Measurements from ENCODE around the gene HHAT.

The HHAT gene

DNA sequence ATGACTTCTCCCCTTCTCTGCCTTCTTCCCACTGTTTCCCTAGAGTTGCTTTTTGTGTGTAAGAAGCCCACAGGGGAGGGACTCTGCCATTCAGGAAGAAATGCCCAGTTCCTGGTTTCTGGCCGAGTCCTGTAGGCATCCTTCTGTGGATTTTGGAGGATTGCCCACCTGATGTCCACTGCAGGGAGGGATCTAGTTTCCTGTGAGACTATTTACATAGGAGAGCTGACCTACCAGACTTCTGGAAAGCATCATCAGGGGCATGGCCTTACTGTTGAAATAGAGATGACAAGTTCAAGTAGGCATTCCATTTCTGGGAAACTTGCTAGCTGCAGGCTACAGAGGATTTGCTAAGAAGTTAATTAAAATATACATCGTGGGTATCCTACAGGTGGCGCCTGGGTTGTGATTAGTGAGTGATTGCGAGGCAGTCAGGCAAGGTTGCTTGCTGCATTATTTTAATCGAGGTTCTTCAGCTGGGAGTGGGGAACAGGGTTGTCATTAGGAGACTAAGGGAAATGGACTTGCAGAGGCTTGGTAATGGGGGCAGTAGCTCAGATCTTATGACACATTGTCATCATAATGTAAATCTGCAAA lies 148.7 kb downstream of the HHAT start:
- no peaks in the 10 kb centered on the region for H3K9me3 Mint-ChIP-seq
- H3K36me3 Mint-ChIP-seq (ENCODE audit: low read depth) = no peaks in the 10 kb centered on the region
- no peaks in the 10 kb centered on the region for H3K27me3 Mint-ChIP-seq
- no peak overlapping the region for H3K4me3 Mint-ChIP-seq
- H3K27ac Mint-ChIP-seq = no peak overlapping the region
- H3K4me1 Mint-ChIP-seq (ENCODE audit: low read depth) = no peaks in the 10 kb centered on the region

DNA sequence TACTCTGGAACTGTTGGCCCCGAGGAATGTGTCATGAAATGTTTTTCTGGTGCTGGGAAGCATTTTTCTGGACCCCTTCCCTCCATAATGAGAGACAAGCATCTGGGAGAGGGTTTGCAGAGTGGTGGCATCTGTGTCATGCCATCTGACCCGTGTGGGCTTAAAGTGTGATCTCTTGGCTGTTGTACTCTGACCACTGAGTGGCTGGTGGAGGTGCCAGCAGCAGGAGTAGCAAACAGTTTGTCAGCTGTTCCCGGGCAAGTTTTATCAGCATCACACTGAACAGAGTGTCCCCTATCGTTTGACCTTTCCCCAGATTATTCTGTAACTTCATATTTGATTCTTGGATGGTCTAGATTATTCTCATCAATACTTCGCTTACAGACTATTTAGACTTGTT lies 150.1 kb downstream of the HHAT start:
- Mint-ChIP-seq H3K27me3 (no peaks in the 10 kb centered on the region), H3K4me1 (ENCODE audit: low read depth) (no peaks in the 10 kb centered on the region), H3K36me3 (ENCODE audit: low read depth) (no peaks in the 10 kb centered on the region), H3K27ac (no peak overlapping the region), H3K9me3 (no peaks in the 10 kb centered on the region), H3K4me3 (no peak overlapping the region)

DNA sequence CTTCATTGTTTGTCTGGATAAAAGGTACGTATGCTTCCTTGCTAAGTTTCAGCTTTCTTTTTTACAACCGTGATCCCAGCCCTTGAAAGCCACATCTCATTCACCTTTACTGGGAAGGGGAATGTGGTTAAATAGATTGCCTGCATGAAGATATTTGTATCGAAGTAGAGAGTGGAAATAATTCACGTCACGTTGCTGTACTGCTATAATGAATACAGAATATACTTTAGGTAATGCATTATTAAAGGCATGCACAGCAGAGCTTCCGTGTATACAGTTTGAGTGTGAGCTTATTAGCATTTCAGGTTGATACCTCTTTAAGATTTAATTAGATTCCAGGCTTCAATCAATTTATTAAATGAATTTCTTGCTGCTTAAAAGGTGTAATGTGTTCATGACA lies 153.8 kb downstream of the HHAT start:
- Mint-ChIP-seq H3K9me3 (no peaks in the 10 kb centered on the region), H3K36me3 (ENCODE audit: low read depth) (no peaks in the 10 kb centered on the region), H3K27ac (no peak overlapping the region), H3K27me3 (no peaks in the 10 kb centered on the region), H3K4me3 (no peak overlapping the region), H3K4me1 (ENCODE audit: low read depth) (no peaks in the 10 kb centered on the region)

DNA sequence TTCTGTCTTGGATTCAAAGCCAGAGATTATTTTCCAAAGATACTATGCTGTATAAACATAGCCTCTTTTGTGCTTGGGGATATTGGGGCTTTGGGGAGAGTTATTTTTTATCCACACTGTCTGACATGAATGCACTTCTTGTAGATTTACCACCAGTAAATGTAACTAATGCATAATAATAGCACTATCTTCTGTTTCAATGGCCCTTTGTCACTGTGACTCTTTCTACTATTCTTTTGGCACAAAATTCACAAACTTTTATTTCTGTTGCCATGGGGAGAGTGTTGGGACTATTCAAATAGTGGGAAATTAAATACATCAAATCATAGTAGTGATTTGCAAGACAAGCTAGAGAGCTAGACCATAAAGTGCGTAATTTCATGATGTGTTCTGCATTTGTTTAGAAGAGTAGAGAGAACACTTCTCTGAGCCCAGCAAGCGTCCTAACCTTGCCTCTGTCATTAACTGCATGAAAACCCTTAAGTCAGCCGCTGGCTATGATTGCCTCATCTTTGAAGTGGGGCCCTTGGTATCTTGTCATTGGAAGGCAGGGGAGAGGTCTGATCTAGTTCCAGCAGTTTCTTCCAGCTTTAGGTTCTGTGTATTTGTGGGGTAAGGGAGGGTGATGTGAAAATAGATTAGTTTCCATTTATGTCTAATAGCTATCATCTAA lies 154.4 kb downstream of the HHAT start:
- H3K27me3 Mint-ChIP-seq = no peaks in the 10 kb centered on the region
- H3K4me1 Mint-ChIP-seq (ENCODE audit: low read depth) = no peaks in the 10 kb centered on the region
- no peaks in the 10 kb centered on the region for H3K9me3 Mint-ChIP-seq
- no peak overlapping the region for H3K27ac Mint-ChIP-seq
- no peak overlapping the region for H3K4me3 Mint-ChIP-seq
- H3K36me3 Mint-ChIP-seq (ENCODE audit: low read depth) = no peaks in the 10 kb centered on the region

DNA sequence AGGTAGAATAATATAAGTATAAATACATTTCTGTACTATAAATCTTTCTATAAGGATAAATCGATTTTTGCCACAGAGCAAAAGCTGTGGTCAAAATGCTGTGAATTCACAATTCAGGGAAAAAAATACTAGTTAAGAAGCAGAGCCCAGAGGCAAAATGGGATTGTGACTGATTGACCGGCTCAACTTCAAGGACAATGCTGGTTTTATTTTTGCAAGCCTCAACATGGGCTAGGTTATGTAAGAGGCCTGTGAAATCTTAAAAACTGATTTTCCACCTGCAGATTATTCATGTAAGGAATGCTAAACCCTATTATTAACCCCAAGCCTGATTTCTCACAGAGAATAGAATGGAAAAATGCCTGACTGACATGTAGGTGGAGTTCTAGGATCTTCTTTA lies 155.1 kb downstream of the HHAT start:
- Mint-ChIP-seq H3K27ac (no peak overlapping the region), H3K4me1 (ENCODE audit: low read depth) (no peaks in the 10 kb centered on the region), H3K4me3 (no peak overlapping the region), H3K9me3 (no peaks in the 10 kb centered on the region), H3K36me3 (ENCODE audit: low read depth) (no peaks in the 10 kb centered on the region), H3K27me3 (no peaks in the 10 kb centered on the region)

DNA sequence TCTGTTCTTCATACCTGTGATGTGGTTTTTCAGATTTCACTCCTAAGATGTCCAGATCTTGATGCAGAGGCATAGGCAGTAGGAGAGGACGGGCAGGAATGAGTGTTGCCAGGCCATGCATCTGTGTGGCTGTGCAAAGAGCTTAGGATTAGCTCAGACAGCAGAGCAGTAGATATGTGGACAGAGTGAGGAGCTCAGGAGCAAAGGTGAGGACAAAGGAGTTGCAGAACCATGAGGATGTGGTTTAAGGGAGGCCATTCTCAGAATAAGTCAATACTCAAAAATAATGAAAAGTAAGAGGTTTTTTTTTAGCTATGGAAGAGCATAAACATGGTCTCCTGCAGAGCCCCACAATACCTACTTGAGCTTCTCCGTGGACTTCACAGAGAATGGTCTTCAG lies 158.3 kb downstream of the HHAT start:
- Mint-ChIP-seq H3K4me3 (no peak overlapping the region), H3K9me3 (no peaks in the 10 kb centered on the region), H3K27me3 (no peaks in the 10 kb centered on the region), H3K36me3 (ENCODE audit: low read depth) (no peaks in the 10 kb centered on the region), H3K27ac (no peak overlapping the region), H3K4me1 (ENCODE audit: low read depth) (no peaks in the 10 kb centered on the region)

DNA sequence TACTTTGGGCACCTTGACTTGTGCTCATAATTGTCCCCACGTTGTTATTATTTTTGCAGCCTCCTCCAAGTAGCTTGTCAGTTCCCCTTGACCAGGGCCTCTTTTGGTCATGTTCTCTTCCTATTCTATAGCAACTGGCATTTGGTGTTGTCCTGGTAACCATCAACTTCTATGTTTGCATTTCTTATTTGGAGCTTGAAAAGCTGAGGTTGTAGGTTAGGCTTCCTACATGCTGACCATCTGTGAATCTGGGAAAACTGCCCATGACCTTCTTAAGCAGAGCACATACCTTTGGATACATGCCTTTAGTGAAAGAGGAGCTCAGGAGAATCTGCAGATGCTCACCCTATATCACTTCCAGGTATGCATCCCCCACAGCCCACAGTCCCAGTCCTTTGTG lies 160.8 kb downstream of the HHAT start:
- Mint-ChIP-seq H3K36me3 (ENCODE audit: low read depth) (no peaks in the 10 kb centered on the region), H3K27me3 (no peaks in the 10 kb centered on the region), H3K27ac (no peak overlapping the region), H3K9me3 (no peaks in the 10 kb centered on the region), H3K4me1 (ENCODE audit: low read depth) (no peaks in the 10 kb centered on the region), H3K4me3 (no peak overlapping the region)

DNA sequence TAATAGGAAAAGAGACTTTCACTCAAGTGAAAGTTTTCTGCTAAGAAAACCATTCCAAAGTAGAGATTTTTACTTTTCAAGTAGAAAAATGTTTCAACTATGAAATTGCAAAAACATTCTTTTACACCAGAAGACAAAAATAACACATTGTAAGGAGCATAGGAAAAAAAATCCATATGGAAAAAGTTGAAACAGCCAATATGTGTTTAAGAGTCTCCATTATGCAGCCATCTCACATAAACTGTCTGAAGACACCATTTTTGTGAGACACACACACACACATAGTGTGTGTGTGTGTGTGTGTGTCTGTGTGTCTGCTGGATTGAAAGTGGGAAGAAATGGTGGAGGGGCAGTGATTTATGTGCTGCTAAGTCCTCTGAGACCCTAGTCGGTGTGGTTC lies 162.1 kb downstream of the HHAT start:
- Mint-ChIP-seq H3K27me3 (no peaks in the 10 kb centered on the region), H3K9me3 (no peaks in the 10 kb centered on the region), H3K4me1 (ENCODE audit: low read depth) (no peaks in the 10 kb centered on the region), H3K27ac (no peak overlapping the region), H3K4me3 (no peak overlapping the region), H3K36me3 (ENCODE audit: low read depth) (no peaks in the 10 kb centered on the region)

DNA sequence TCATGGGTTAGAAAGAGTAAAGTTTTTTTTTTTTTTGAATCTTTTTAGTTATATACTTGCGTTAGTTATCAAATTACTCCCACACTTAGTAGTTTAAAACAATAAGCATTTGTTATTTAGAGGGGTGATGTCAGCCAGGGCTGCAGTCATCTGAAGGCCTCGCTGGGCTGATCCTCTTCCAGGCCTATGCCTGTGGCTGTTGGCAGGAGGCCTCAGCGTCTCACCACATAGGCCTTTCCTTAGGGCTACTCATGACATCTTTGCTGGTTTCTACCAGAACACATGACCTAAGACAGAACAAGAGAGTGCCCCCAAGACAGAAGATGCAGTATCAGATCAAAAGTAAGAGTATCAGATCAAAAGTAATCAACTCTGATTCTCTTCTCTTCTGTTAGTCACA lies 167.4 kb downstream of the HHAT start:
- H3K4me1 Mint-ChIP-seq (ENCODE audit: low read depth) = no peaks in the 10 kb centered on the region
- H3K9me3 Mint-ChIP-seq = no peaks in the 10 kb centered on the region
- H3K27me3 Mint-ChIP-seq = no peaks in the 10 kb centered on the region
- no peak overlapping the region for H3K4me3 Mint-ChIP-seq
- H3K36me3 Mint-ChIP-seq (ENCODE audit: low read depth) = no peaks in the 10 kb centered on the region
- H3K27ac Mint-ChIP-seq = no peak overlapping the region

DNA sequence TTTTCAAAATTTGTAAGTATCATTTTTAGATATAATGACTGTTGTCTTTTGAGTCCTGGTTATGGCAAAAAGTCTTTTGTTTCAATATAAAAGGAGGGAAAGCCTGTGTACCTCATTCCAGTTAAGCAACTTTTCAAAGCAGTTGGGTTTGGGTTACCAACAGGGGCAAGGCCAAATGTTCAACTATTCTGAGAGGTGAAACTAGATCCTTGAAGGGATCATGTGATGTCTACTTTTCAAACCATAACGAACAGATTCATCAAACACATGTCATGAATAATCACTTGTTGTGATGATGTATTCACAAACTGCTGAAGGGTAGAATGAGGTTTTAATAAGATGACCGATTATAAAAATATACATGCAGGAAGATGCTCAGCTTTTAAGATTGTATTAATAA lies 171.3 kb downstream of the HHAT start:
- Mint-ChIP-seq H3K27me3 (no peaks in the 10 kb centered on the region), H3K4me1 (ENCODE audit: low read depth) (no peaks in the 10 kb centered on the region)

DNA sequence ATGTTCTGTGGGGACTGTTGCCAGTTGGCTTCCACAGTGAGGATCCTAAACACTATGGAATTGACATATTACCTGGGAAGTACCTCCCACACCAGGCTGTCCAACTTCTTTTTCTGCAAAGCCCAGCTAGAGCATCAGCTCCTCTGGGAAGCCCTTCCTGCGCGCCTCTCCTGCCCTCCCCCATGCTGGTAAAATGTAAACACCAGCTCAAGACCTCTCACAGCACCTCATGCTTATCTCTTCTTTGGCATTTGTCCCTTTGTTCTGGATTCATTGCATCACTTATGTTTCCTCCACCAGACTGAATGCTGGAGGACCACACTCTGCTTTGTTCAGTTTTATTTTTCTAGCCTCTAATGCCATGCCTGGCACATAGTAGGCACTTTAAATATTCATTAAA lies 172.1 kb downstream of the HHAT start:
- H3K27me3 Mint-ChIP-seq = no peaks in the 10 kb centered on the region
- no peaks in the 10 kb centered on the region for H3K4me1 Mint-ChIP-seq (ENCODE audit: low read depth)
- H3K9me3 Mint-ChIP-seq = no peaks in the 10 kb centered on the region
- no peaks in the 10 kb centered on the region for H3K36me3 Mint-ChIP-seq (ENCODE audit: low read depth)
- no peak overlapping the region for H3K4me3 Mint-ChIP-seq
- H3K27ac Mint-ChIP-seq = no peak overlapping the region

More for the DNA sequence above, 171.3 kb downstream of the HHAT start:
- H3K9me3 Mint-ChIP-seq = no peaks in the 10 kb centered on the region
- no peaks in the 10 kb centered on the region for H3K36me3 Mint-ChIP-seq (ENCODE audit: low read depth)
- H3K27ac Mint-ChIP-seq = no peak overlapping the region
- H3K4me3 Mint-ChIP-seq = no peak overlapping the region

DNA sequence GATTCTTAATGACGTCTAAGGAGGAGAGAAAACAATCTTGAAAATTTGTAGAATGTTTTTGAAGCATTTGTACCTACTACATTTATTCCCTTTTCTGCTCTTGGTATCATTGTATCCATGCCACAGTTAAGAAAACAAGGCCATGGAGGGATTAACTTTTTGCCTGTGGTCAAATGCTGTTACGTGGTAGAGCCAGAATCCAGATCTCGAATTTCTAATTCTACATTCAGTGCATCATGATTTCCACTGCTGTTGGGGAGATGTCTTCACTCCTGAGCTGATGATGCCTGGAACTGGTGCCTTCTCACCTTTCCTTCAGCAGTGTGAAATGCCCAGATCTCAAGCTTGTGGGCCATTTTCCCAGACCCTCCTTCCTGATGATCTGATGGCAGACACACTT lies 175.6 kb downstream of the HHAT start:
- H3K4me1 Mint-ChIP-seq (ENCODE audit: low read depth) = no peaks in the 10 kb centered on the region

DNA sequence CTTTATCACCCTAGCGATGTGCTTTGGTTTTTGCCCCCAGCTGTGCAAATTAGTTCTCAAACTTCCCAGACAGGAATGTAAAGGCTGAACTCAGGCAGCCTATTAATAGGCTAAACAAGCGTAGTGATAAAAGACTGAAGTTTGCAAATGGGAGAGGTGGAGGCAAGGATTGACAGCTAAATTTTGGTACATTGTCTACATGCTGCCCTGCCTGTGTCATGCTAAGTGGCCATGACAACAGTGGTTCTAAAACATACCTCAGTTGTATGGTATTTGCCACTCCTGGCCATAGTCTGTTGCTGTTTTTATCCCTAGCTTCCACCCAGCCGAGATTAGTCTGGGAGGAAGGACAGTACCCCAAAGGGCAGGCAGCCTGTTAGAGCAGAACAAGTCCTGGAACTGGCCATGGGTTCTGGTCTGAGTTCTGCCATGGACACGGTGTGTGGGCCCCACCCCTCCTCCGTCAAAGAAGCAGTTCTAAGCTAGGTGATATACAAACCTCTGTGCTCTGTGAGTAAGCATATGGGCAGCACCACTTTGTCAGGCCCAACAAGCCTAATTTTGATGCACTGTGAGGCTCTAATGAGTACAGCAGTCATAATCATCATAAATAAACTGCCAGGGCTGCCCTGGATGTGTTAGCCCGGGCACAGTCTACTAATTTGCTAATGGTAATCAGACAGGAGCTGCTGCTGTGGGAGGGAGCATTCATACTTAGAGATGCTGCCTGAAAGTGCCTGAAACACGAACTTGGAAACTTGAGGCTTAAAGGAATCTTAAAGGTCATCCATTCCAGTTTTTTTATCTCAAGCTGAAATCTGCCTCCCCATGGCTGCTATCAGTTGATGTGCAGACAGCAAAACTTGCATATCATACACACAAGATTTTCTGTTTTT lies 177.1 kb downstream of the HHAT start:
- no peaks in the 10 kb centered on the region for H3K36me3 Mint-ChIP-seq (ENCODE audit: low read depth)
- H3K4me3 Mint-ChIP-seq = no peak overlapping the region
- H3K4me1 Mint-ChIP-seq (ENCODE audit: low read depth) = no peaks in the 10 kb centered on the region
- peaks cover 2% of the 10 kb centered on the region for H3K27me3 Mint-ChIP-seq
- no peaks in the 10 kb centered on the region for H3K9me3 Mint-ChIP-seq
- H3K27ac Mint-ChIP-seq = no peak overlapping the region

More for the DNA sequence above, 175.6 kb downstream of the HHAT start:
- no peaks in the 10 kb centered on the region for H3K9me3 Mint-ChIP-seq
- H3K27ac Mint-ChIP-seq = no peak overlapping the region
- no peaks in the 10 kb centered on the region for H3K27me3 Mint-ChIP-seq
- H3K36me3 Mint-ChIP-seq (ENCODE audit: low read depth) = no peaks in the 10 kb centered on the region
- H3K4me3 Mint-ChIP-seq = no peak overlapping the region

DNA sequence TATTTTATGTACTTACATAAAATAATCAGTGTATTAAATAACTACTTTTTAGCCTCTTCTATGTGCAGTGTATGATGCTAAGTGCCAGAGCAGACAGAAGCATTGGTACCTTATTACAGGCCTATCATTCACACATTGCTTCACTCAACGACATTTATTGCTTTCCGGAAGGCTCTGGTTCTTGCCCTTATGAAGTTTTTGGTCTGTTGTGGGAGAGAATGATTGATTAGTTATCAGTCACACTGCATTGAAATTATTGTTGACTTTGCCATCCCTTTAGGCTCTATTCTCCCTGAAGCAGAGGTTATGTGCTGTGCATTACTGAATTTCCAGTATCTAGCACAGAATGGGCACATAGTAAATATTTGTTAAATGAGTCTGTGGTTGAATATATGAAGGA lies 178.0 kb downstream of the HHAT start:
- Mint-ChIP-seq H3K9me3 (no peaks in the 10 kb centered on the region), H3K4me1 (ENCODE audit: low read depth) (no peaks in the 10 kb centered on the region), H3K36me3 (ENCODE audit: low read depth) (no peaks in the 10 kb centered on the region), H3K27me3 (peaks cover 3% of the 10 kb centered on the region), H3K27ac (no peak overlapping the region), H3K4me3 (no peak overlapping the region)

DNA sequence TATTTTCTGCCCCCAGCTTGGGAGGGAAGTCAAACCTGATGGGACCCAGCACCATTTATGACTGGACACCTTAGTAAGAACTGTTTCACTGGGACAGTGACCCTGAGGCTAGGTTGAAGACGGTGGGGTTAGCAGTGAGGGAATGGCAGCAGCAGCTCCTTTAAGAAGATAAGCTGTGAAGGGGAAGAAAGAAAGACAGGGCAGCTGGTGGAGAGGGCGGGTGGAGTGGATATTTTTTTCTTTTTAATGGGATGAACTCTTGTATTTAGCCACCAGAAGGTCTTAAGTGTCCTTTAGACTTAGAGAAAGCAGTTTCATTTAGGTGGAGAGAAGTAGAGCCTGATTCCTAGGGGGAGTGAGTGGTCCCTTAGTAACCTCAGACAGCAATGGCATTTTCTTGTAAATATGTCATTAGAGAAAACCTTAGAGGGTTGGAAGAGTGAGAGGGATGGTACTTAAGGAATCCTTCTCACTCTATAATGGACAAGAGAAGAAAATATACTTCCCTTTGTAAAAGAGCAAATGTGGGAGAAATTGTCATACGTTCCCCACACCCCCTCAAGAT lies 187.5 kb downstream of the HHAT start:
- Mint-ChIP-seq H3K27ac (no peak overlapping the region), H3K9me3 (no peaks in the 10 kb centered on the region), H3K4me1 (ENCODE audit: low read depth) (no peaks in the 10 kb centered on the region), H3K36me3 (ENCODE audit: low read depth) (no peaks in the 10 kb centered on the region), H3K4me3 (no peak overlapping the region), H3K27me3 (no peaks in the 10 kb centered on the region)
